GM12891 (cell line): ENCODE results near the gene IFI44.

ENCODE experiments used
- DNase-seq: peaks from one replicate; pipeline ENCODE4 v3.0.0; 2011; ENCODE audit warnings: low spot score; ENCODE audit not compliant: insufficient read length
- FAIRE-seq: peaks from 2 replicates; lab custom pipeline; 2011; peaks lifted over from hg19 to GRCh38; lab: Jason Lieb, UNC
- PAX5 ChIP-seq: IDR thresholded peaks from 2 replicates; pipeline ENCODE4 v1.6.1; 2011; ENCODE audit warnings: low read length, moderate library complexity, mild to moderate bottlenecking; ENCODE audit not compliant: insufficient read depth, severe bottlenecking
- POLR2A ChIP-seq: IDR thresholded peaks from 2 replicates; pipeline ENCODE4 v1.6.1; 2011; ENCODE audit warnings: low read depth, low read length, control low read depth
- POLR2AphosphoS5 ChIP-seq: IDR thresholded peaks from 2 replicates; pipeline ENCODE4 v1.6.1; 2011; ENCODE audit warnings: low read depth, low read length, control low read depth
- POU2F2 ChIP-seq: IDR thresholded peaks from 2 replicates; pipeline ENCODE4 v1.6.1; 2011; ENCODE audit warnings: low read depth, mild to moderate bottlenecking, control low read depth, low read length, moderate library complexity
- SPI1 ChIP-seq: IDR thresholded peaks from 2 replicates; pipeline ENCODE4 v1.6.1; 2011; ENCODE audit warnings: low read depth, low read length, control low read depth
- TAF1 ChIP-seq: IDR thresholded peaks from 2 replicates; pipeline ENCODE4 v1.6.1; 2011; ENCODE audit warnings: low read depth, low read length, control low read depth

The IFI44 gene

DNA sequence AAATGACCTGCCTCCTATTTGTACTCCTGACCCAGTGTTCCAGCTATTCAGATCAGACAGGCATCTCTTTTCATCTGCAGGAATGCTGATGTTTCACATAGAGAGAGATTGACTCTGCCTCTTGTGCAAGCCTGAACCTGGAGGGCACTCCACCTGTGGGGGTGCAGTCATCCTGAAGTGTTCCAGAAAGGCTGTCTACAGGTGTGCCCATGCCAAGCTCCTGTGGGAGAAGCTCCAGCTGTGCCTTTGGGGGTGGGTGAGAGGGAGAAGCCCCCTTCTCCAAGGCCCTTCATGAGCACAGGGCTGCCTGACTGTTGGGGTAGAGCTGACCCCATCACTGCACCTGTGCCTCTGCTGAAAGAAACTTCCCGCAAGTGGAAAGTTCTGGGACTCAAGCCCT lies 22.8 kb downstream of the IFI44 start:
- FAIRE-seq (no peak), DNase-seq (no peak)
- TF ChIP-seq PAX5, result no peak
- TF ChIP-seq POU2F2, result no peak
- TF ChIP-seq TAF1, result no peak
- no peak for TF ChIP-seq POLR2AphosphoS5
- no peak for TF ChIP-seq POLR2A
- TF ChIP-seq SPI1, result no peak

DNA sequence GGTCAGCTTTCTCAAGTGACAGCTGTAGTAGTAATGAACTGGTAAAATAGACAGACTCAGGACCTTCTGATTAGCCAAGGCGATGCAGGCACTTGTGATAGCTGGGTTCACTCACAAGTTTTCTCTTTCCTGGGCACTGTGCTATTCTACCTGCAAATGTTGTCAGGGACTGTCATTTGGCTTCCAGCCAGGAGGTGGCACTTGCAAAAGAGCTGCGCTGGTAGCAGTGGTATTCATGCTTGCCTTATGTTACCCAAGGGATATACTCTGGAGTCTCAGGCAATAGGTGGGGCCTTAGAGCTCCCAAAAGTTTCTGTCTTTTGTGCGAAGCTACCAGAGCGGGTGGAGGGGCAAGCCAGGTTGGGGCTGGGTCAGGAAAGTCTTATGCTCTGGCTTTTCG lies 23.5 kb downstream of the IFI44 start:
- FAIRE-seq (no peak), DNase-seq (no peak)
- TF ChIP-seq POU2F2 (no peak), POLR2AphosphoS5 (no peak), PAX5 (no peak), POLR2A (no peak), TAF1 (no peak), SPI1 (no peak)

DNA sequence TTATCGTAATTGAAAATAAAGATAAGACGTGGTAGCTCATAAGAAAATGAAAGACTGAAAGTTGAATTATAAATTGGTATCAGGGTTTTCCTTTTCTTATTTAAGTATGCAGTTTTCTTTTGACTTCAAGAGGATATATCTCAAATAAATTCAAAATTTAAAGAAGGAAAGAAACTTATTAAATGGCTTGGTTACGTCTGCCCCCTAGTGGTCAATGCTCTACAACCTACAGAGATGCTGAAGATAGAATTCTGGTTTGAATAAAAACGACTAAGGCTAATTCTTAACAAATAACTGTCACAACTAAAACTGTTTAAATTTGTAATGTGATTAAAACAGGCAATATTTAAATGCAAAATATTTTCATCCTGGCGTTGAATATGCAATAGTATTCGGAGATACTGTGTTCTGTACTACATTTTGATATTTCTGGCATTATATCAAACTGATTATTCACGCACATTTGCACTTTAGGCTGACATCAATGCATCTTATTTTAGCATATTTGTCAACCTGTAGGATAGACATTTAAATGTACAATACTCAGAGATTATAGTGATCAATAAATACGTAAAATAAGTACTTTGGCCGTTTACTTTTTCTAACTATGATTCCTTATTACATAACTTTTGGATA lies 26.8 kb downstream of the IFI44 start:
- peak; percentile 19 for DNase-seq
- TF ChIP-seq TAF1, result no peak
- TF ChIP-seq PAX5, result no peak
- TF ChIP-seq POLR2A, result no peak
- no peak for TF ChIP-seq SPI1
- TF ChIP-seq POU2F2, result no peak
- TF ChIP-seq POLR2AphosphoS5, result no peak
- no peak for FAIRE-seq

DNA sequence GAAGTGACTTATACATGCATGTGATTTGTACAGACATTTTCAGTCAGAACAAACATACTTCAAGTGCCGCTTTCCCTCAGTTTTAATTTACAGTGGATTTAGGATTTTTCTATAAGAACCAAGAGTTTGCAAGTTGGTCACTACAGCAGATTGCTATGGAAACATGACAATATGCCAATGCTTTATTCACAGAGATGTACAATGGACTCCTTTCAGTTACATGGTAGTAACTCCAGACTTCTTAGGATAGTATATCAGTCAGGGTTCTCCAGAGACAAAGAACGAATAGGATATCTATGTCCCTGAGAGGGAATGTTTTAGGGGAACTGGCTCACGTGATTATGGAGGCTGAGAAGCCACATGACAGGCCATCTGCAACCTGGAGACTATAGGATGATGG lies 27.4 kb downstream of the IFI44 start:
- no peak for DNase-seq

DNA sequence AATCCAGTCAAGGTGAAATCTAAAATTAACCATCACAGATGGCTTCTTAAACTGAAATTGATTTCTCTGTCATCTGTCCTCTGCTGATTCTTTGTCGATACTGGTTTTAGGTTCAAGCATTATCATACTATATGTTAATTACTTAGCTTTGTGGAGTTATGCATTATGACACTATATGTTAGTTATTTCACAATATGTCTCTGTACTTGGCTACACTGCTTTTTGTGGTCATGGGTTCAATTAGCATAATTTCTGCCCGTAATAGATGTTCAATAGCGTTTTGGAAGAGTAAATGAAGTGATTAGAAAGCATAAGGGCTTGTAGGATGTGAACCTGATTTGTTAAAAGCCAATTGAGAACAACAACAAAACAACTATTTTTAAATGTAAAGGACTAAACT lies 28.2 kb downstream of the IFI44 start:
- TF ChIP-seq POU2F2 (no peak), POLR2A (no peak), POLR2AphosphoS5 (no peak), PAX5 (no peak), SPI1 (no peak), TAF1 (no peak)
- DNase-seq, result no peak
- FAIRE-seq, result no peak

More for the DNA sequence above, 27.4 kb downstream of the IFI44 start:
- TF ChIP-seq PAX5, result no peak
- no peak for TF ChIP-seq POU2F2
- no peak for TF ChIP-seq POLR2AphosphoS5
- no peak for TF ChIP-seq SPI1
- no peak for TF ChIP-seq POLR2A
- no peak for TF ChIP-seq TAF1
- peak; percentile 56 for FAIRE-seq

DNA sequence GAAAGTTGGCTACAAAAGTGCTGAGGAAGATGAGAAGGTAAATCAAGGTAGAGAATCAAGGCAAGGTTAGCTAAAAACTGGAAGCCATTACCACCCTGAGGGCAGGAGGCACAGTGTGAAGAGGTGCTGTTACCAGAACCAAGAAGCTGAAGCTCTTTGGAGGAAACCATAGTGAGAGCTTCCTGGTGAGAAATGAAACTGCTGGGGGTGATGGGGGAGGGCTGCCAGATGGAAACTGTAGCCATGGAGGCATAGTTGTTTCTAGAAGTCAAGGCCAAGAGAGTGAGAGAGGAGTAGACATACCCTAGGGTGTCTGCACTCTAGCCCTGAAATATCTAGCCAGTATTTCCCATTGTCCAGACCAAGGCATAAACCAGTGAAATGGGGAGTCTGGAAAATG lies 28.7 kb downstream of the IFI44 start:
- FAIRE-seq (peak; percentile 74), DNase-seq (peak; percentile 5)
- TF ChIP-seq SPI1, result no peak

DNA sequence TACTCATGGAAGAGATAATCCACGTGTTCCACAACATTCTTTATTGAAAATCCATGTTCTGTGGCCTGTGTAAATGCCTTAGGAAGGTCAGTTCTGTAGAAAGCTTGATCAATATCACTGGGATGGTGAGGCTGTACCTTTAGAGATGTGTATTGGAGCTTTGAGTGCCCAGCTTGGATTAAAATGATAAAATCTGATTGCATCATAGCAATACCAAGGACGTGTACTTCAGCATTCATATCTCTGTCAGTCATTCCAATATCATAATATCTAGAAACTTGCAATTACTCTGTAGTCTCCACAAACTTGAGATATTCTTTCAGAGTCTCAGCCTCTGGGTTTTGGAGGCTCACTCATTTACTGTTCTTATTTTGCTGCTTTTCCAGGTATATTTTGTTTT lies 31.6 kb downstream of the IFI44 start:
- no peak for DNase-seq
- no peak for TF ChIP-seq POLR2AphosphoS5
- TF ChIP-seq POLR2A, result no peak
- TF ChIP-seq SPI1, result no peak
- TF ChIP-seq POU2F2, result no peak
- TF ChIP-seq PAX5, result no peak
- TF ChIP-seq TAF1, result no peak
- no peak for FAIRE-seq

DNA sequence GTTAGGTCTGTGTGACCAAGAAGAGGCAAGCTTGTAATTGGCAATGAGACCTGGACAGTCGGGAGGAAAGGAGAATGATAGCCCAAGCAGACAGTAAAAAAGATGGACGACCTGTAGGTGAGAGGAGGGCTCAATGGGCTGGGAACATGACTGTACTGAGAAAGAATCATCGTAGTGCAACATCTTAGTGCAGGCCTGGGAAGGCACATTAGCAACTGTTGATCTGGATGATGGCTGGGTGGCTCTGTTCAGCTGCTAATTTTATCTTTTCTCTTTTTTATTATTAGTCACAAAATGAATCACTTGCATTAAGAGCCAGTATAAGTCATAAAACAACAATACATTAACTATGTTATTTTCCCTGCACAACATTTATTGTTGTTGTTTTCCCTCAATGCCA lies 32.9 kb downstream of the IFI44 start:
- DNase-seq (no peak), FAIRE-seq (no peak)

DNA sequence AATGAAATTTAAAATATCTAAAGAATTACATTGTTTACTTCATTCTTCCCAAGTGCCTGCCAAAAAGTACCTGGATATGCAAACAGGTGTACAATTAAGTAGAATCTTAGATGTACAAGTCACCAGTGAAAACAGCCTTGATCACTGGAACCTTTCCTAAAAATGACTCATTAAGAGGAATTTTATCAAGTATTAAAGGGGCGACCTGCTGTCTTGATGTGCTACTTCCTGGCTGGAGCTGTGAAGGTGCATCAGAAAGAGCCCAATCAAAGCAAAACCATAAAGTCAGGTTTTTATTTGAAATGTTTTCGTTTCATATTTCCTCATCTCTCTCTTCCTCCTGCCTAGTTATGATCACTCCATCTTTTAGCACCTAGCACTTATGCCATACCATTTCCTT lies 33.4 kb downstream of the IFI44 start:
- TF ChIP-seq POLR2A (no peak), POU2F2 (no peak), TAF1 (no peak), PAX5 (no peak), SPI1 (no peak), POLR2AphosphoS5 (no peak)
- FAIRE-seq, result no peak
- DNase-seq, result no peak

More for the DNA sequence above, 32.9 kb downstream of the IFI44 start:
- TF ChIP-seq POLR2A (no peak), POU2F2 (no peak), POLR2AphosphoS5 (no peak), SPI1 (no peak), PAX5 (no peak), TAF1 (no peak)

DNA sequence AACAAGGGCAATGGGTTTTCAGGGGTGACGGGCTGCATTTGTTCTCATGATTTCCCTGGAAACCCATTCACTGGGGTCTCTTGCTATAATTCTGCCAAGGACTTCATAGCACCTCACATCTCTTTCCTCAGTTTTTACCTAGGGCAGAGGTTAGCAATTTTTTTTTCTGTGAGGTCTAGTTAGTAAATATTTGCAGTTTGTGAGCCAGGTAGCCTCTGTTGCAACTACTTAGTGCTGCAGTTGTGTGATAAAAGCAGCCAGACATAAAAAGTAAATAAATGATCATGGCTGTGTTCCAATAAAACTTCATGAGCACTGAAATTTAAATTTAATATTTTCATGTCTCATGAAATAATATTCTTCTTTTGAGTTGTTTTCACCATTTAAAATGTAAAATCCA lies 37.7 kb downstream of the IFI44 start:
- no peak for TF ChIP-seq PAX5
- TF ChIP-seq SPI1, result no peak
- no peak for TF ChIP-seq POLR2A
- no peak for TF ChIP-seq TAF1
- no peak for TF ChIP-seq POU2F2
- no peak for TF ChIP-seq POLR2AphosphoS5
- FAIRE-seq (no peak), DNase-seq (no peak)

DNA sequence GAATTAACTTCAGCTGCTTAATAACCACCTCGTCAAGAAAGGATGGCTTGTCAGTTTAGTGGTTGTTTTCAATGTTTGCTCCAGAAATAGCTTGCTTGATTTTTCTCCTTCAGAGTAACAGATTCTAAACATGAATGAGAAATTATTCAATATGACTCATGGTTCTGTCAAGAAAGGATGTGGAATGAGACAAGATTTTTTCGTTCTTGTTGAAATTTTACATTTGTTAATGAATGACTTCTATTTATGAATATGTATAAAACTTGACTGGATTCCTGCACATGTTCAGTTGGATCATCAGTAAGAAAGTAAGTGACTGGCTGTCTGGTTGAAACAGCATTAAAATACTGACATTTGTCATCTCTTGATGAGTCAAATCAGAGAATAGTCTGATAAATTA lies 38.3 kb downstream of the IFI44 start:
- TF ChIP-seq PAX5 (no peak), SPI1 (no peak), POLR2AphosphoS5 (no peak), POLR2A (no peak), TAF1 (no peak), POU2F2 (no peak)
- FAIRE-seq (no peak), DNase-seq (no peak)
